HG02840 (cell line): Measurements from ENCODE around the gene PCSK4.
"Not testable (repeated sequence)": the region's sequence is repeated elsewhere in the genome, so short reads cannot be mapped to it uniquely, and the experiment has no call there.

Experiments used
- ATAC-seq: cut with Tn5 transposase; IDR thresholded peaks from one replicate; pipeline ENCODE4 v1.9.1; 2021; ENCODE audit warnings: mild to moderate bottlenecking, moderate library complexity, moderate number of reproducible peaks; ENCODE audit not compliant: unreplicated experiment, low FRiP score

Gene PCSK4

GRCh38 chr19:1441677-1442438 lies 48.3 kb downstream of the PCSK4 start:
- no peak for ATAC-seq

GRCh38 chr19:1441022-1441426 lies 49.1 kb downstream of the PCSK4 start:
- no peak for ATAC-seq

DNA sequence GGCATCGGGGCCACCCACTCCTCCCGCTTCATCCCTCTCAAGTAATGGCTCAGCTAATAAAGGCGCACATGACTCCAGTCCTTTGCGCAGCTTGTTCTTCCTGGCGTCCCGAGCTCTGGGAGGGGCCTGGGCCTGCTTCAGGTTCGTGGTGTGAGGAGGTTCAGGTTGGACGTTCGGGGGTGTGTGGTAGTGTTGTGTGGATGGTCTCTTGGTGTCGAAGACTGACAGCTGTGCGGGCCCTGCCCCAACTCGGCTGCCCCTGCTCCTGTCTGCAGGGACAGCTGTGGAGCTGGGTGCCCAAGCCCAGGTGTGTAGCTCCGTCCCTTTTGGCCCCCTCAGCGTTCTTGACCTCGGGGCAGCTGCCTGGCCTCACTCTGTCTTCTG lies 49.7 kb downstream of the PCSK4 start:
- ATAC-seq, result no peak

DNA sequence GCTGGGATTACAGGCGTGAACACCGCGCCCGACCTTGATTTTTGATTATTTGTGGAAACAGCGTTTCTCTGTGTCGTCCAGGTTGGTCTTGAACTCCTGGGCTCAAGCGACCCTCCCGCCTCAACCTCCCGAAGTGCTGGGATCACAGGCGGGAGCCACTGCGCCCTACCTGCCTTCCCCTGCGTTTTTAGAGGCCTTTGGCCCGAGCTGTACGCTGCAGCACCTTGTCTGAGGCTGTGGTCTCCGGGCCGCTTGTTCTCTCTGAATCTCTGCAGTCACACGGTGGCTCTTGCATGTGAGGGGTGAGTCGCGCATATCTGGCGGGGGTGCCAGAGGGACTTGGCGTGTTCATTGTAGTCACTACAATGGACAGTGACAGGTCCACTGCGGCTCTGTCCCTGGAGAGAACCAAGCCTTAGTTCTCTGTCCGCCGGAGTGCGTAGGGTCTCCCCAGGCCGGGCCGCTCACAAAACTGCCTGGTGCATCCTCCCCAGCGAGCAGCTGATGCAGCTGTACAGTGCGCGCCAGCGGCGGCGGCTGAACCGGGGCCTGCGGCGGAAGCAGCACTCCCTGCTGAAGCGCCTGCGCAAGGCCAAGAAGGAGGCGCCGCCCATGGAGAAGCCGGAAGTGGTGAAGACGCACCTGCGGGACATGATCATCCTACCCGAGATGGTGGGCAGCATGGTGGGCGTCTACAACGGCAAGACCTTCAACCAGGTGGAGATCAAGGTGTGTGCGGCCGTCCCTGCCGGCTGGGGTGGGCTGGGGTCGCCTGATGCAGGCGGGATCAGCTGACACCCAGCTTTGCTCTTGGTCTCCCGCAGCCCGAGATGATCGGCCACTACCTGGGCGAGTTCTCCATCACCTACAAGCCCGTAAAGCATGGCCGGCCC lies 50.4 kb downstream of the PCSK4 start:
- not testable (repeated sequence) for ATAC-seq

- peak; percentile 6 for ATAC-seq
These were observed 51.2 kb downstream of the PCSK4 start for GRCh38 chr19:1438933-1439354.

GRCh38 chr19:1438035-1438932 lies 51.9 kb downstream of the PCSK4 start, which contains the start of gene RPS15:
RPS15 (plus strand) TSS chr19:1438396; CDS start chr19:1438426, 30 bp downstream.
- ATAC-seq, result peak; percentile 78

DNA sequence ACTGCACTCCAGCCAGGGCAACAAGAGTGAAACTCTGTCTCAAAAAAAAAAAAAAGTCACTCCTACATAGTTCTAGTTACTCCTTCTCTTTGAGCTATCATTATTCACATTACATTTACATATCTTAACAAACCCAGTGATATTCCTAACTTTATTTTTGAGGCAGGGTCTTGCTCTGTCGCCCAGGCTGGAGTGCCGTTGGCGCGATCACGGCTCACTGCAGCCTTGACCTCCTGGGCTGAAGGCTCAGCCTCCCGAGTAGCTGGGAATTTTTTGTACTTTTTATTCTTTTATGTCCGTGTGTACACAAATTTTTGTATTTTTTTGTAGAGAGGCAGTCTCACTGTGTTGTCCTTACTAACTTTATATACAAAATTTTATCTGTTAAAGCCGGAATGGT lies 52.5 kb downstream of the PCSK4 start:
- no peak for ATAC-seq

DNA sequence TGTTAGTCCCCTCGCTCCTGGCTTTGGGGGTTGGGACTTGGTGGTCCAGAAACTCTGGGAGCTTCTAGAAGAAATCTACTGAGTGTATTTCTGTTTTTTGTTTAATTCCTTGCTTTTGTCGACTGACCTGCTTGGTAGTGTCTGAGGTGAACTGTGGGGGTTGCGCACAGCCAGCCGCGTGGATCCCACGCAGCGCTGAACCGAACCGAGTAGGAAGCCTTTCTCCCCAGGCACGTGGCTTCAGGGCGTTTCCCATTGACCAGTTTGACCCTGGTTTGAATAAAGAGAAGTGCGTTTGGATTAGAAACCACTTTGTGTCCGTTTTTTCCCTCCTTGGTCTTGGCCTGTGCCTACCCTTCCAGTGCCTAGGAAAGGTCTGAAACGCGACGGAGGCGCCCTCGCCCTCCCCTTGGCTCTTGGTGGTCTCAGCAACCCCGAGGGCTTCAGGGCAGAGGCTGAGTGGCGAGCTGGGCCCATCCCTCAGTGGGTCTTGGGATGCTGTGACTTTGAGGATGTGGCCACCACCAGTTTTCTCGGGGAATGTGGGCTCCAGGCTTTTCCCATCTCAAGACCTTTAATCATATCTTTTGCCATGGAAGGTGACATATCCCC lies 54.7 kb downstream of the PCSK4 start:
- ATAC-seq, result no peak

GRCh38 chr19:1434577-1435060 lies 55.5 kb downstream of the PCSK4 start:
- no peak for ATAC-seq

GRCh38 chr19:1434040-1434366 lies 56.1 kb downstream of the PCSK4 start:
- ATAC-seq, result no peak

DNA sequence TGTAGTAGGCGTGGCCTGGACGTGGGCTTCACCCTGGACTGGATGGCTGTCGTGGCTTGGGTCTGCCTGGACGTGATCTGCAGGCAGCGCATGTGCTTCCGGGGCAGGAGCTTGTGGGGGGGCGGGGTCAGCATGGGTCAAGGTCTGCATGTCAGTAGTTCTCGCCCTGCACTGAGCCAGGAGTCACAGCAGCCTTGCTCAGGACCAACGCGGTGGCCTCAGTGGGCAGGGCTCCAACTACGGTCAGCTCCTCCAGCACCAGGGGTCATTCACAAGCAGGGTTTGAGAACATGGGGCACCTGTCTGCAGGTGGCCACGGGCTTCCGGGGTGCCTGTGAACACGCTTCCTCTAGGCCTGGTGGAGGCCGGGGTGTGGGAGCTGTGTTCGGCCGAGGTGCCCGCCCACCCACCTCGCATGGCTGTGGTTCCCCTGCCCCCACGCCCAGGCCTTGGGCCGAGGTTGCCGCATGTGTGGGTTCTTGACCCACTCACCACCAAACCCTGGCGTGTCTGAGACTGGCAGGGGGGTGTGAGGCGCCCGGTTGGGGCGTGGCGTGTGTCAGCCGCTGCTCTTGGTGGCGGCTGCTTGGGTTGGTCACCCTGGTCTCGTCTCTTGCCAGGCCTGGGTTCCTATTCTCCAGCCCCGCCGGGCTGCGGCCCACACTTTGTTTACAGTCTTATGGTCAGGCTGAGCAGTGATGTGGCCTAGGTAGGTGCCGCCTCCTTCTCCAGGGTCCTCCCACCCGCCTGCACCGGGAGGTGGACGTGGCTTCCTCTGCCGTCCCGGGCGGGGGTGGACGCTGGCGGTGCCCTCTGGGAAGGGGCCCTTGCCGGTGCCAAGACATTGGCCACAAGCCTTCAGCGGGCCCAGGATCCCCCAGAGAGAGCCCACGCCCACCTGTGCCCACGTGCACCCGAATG lies 56.8 kb downstream of the PCSK4 start:
- no peak for ATAC-seq

DNA sequence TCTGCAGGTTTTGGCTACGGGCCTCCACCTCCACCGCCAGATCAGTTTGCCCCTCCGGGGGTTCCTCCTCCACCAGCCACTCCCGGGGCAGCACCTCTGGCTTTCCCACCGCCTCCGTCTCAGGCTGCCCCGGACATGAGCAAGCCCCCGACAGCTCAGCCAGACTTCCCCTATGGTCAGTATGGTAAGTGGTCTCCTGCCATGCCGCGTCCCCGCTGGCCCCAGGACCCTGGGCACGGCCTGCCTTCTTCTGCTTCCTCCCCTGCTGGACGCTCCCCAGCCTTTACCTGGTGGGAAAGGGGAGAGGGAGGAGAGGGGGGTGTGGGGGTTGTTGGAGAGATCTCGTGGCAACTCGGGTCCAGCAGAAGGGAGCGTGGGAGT lies 57.7 kb downstream of the PCSK4 start:
- ATAC-seq, result no peak

- no peak for ATAC-seq
These were observed 58.2 kb downstream of the PCSK4 start for GRCh38 chr19:1431759-1432506.
